Measurements from ENCODE around the gene KIF1B. TPM values are rescaled to one million over a fixed set of nuclear protein-coding genes. Genes with fewer than 3 reads are reported as not detected.

The KIF1B gene
- polyA plus RNA-seq, 1 donor, result 23.8 TPM

DNA sequence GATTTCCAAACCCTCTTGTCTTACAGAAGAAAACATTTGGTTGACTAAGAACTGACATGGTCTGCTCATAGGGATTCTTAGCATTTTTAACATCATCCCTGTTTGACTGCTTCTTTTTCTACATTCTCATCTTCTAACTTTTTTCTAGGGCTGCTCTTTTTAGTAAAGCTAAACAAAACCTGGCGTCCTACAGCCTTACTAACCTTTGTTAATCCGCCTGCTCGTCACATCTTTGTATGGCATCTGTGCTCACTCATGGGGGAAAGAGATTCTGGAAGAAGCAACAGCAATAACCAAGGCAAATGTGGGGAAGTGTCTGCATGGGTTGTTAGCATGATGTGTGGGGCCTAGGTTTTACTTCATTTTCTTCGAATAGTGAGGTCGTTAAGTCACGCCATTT, 92.0 kb downstream of the KIF1B start:
- Histone ChIP-seq H3K9me3 (ENCODE audit: control insufficient read depth, low read depth, low read length) (no peaks in the 10 kb centered on the region), H3K4me3 (ENCODE audit: low read length) (no peak overlapping the region), H3K27me3 (ENCODE audit: control insufficient read depth, insufficient read depth, low read length) (no peaks in the 10 kb centered on the region), H3K4me1 (ENCODE audit: control insufficient read depth, insufficient read depth, low read length) (no peaks in the 10 kb centered on the region), H3K27ac (ENCODE audit: low read length) (no peak overlapping the region), H3K36me3 (ENCODE audit: control insufficient read depth, insufficient read depth, low read length) (peaks cover 37% of the 10 kb centered on the region)
- 93% methylated on average over 6 of the region's 6 CpGs for WGBS (ENCODE audit: insufficient coverage, low lambda C conversion rate)
- DNase-seq, result no peak

DNA sequence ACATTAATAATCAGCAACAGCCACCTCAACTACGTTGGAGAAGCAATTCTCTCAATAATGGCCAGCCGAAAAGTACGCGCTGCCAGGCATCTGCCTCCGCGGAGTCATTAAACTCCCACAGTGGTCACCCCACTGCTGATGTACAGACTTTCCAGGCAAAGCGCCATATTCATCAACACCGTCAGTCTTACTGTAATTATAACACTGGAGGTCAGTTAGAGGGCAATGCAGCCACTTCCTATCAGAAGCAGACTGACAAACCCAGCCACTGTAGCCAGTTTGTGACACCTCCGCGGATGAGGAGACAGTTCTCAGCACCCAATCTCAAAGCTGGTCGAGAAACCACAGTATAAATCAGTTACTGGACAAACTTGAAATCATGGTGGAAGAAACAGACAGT, 93.9 kb downstream of the KIF1B start:
- peak in 1 of 2 donors; percentile 4 for DNase-seq
- H3K4me1 ChIP-seq (ENCODE audit: control insufficient read depth, insufficient read depth, low read length), result no peaks in the 10 kb centered on the region
- no peak overlapping the region for H3K4me3 ChIP-seq (ENCODE audit: low read length)
- H3K9me3 ChIP-seq (ENCODE audit: control insufficient read depth, low read depth, low read length), result no peaks in the 10 kb centered on the region
- no CpG with 5 or more reads among the region's 11 CpGs for WGBS (ENCODE audit: insufficient coverage, low lambda C conversion rate)
- no peak overlapping the region for H3K27ac ChIP-seq (ENCODE audit: low read length)
- H3K27me3 ChIP-seq (ENCODE audit: control insufficient read depth, insufficient read depth, low read length), result no peaks in the 10 kb centered on the region
- peaks cover 26% of the 10 kb centered on the region for H3K36me3 ChIP-seq (ENCODE audit: control insufficient read depth, insufficient read depth, low read length)

DNA sequence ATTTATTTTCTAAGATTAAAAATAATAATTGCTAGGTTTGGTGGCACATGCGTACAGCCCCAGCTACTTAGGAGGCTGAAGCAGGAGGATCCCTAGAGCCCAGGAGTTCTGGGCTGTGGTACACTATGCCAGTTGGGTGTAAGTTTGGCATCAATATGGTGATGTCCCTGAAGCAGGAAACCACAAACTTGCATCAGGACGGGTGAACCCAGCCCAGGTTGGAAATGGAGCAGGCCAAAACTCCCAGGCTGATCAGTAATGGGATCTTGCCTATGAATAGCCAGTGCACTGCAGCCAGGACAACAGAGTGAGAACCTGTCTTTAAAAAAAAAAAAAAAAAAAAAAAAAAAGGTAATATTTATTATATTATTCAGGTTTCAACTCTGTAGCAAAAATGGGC, 96.1 kb downstream of the KIF1B start:
- Histone ChIP-seq H3K27me3 (ENCODE audit: control insufficient read depth, insufficient read depth, low read length) (no peaks in the 10 kb centered on the region), H3K9me3 (ENCODE audit: control insufficient read depth, low read depth, low read length) (no peaks in the 10 kb centered on the region), H3K4me1 (ENCODE audit: control insufficient read depth, insufficient read depth, low read length) (no peaks in the 10 kb centered on the region), H3K36me3 (ENCODE audit: control insufficient read depth, insufficient read depth, low read length) (peaks cover 26% of the 10 kb centered on the region), H3K4me3 (ENCODE audit: low read length) (no peak overlapping the region), H3K27ac (ENCODE audit: low read length) (no peak overlapping the region)
- DNase-seq, result no peak
- WGBS (ENCODE audit: insufficient coverage, low lambda C conversion rate), result no CpG with 5 or more reads among the region's 2 CpGs

- no peak for DNase-seq
- Histone ChIP-seq H3K9me3 (ENCODE audit: control insufficient read depth, low read depth, low read length) (no peaks in the 10 kb centered on the region), H3K27me3 (ENCODE audit: control insufficient read depth, insufficient read depth, low read length) (no peaks in the 10 kb centered on the region), H3K36me3 (ENCODE audit: control insufficient read depth, insufficient read depth, low read length) (peaks cover 21% of the 10 kb centered on the region), H3K4me3 (ENCODE audit: low read length) (no peak overlapping the region), H3K27ac (ENCODE audit: low read length) (no peak overlapping the region), H3K4me1 (ENCODE audit: control insufficient read depth, insufficient read depth, low read length) (no peaks in the 10 kb centered on the region)
- WGBS (ENCODE audit: insufficient coverage, low lambda C conversion rate), result no CpG with 5 or more reads among the region's 3 CpGs
These were observed 97.6 kb downstream of the KIF1B start for GRCh38 chr1:10308001-10308400.

DNA sequence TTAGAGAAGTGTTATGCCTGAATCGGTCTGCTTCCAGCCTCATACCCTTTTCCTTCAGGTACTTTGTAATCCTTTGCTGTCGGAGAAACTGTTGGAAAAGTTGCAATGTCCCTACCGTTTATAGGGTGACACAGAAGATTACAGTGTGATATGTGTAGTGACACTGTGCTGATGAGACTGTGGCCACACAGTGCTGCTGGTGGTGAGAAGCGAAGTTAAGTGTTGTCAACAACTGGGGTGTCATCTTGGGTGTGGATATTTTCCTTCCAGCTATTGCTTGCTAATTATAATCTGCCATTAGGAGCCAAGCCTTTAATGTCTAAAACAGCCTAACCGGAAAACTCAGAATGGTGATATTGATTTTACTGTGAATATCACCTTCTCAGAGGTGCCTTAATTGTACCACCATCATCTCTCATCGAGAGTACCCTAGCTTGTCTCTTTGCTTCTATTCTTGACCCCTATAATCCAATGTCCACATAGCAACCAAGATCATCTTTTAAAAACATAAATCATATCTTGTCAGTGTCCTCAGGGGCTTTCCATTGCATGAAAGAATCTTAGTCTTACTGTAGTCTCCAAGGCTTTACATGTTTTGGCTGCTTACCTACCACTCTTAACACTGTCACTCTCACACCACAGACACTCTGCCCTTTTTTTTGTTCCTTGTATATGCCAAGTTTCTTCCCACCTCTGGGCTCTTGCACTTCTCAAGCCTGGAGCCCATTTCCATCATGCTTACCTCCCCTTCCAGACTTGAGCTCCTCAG, 99.1 kb downstream of the KIF1B start:
- no peak for DNase-seq
- WGBS (ENCODE audit: insufficient coverage, low lambda C conversion rate), result 80% methylated on average over 2 of the region's 6 CpGs
- H3K27ac ChIP-seq (ENCODE audit: low read length), result no peak overlapping the region
- H3K9me3 ChIP-seq (ENCODE audit: control insufficient read depth, low read depth, low read length), result no peaks in the 10 kb centered on the region
- H3K4me1 ChIP-seq (ENCODE audit: control insufficient read depth, insufficient read depth, low read length), result no peaks in the 10 kb centered on the region
- peaks cover 9% of the 10 kb centered on the region for H3K36me3 ChIP-seq (ENCODE audit: control insufficient read depth, insufficient read depth, low read length)
- H3K4me3 ChIP-seq (ENCODE audit: low read length), result no peak overlapping the region
- no peaks in the 10 kb centered on the region for H3K27me3 ChIP-seq (ENCODE audit: control insufficient read depth, insufficient read depth, low read length)

- no peak for DNase-seq
- no CpG with 5 or more reads among the region's 2 CpGs for WGBS (ENCODE audit: insufficient coverage, low lambda C conversion rate)
- H3K9me3 ChIP-seq (ENCODE audit: control insufficient read depth, low read depth, low read length), result no peaks in the 10 kb centered on the region
- H3K4me3 ChIP-seq (ENCODE audit: low read length), result no peak overlapping the region
- H3K27me3 ChIP-seq (ENCODE audit: control insufficient read depth, insufficient read depth, low read length), result no peaks in the 10 kb centered on the region
- H3K27ac ChIP-seq (ENCODE audit: low read length), result no peak overlapping the region
- H3K36me3 ChIP-seq (ENCODE audit: control insufficient read depth, insufficient read depth, low read length), result peaks cover 3% of the 10 kb centered on the region
- H3K4me1 ChIP-seq (ENCODE audit: control insufficient read depth, insufficient read depth, low read length), result no peaks in the 10 kb centered on the region
These were observed 106.4 kb downstream of the KIF1B start for GRCh38 chr1:10316752-10317151.

DNA sequence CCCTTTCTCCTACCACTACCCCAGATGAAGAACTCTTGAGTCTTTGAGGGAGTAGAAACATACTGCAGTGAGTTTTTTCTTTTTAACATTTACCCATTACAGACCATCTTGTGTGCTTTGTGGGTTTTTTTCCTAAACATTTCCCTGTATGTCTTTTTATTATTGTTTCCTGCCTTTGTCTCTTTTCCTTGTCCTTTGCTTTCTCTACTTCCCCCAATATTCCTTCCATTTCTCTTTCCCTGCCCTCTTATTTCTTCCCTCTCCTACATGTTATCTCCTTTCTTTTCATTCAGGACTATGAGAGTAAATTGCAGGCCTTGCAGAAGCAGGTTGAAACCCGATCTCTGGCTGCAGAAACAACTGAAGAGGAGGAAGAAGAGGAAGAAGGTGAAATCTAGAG, 109.4 kb downstream of the KIF1B start:
- WGBS (ENCODE audit: insufficient coverage, low lambda C conversion rate), result no CpG with 5 or more reads among the region's 1 CpG
- Histone ChIP-seq H3K4me1 (ENCODE audit: control insufficient read depth, insufficient read depth, low read length) (no peaks in the 10 kb centered on the region), H3K36me3 (ENCODE audit: control insufficient read depth, insufficient read depth, low read length) (peaks cover 17% of the 10 kb centered on the region), H3K9me3 (ENCODE audit: control insufficient read depth, low read depth, low read length) (no peaks in the 10 kb centered on the region), H3K27ac (ENCODE audit: low read length) (no peak overlapping the region), H3K27me3 (ENCODE audit: control insufficient read depth, insufficient read depth, low read length) (no peaks in the 10 kb centered on the region), H3K4me3 (ENCODE audit: low read length) (no peak overlapping the region)
- no peak for DNase-seq

GRCh38 chr1:10320336-10320735, 110.0 kb downstream of the KIF1B start:
- Histone ChIP-seq H3K27ac (ENCODE audit: low read length) (no peak overlapping the region), H3K4me3 (ENCODE audit: low read length) (no peak overlapping the region), H3K9me3 (ENCODE audit: control insufficient read depth, low read depth, low read length) (no peaks in the 10 kb centered on the region), H3K4me1 (ENCODE audit: control insufficient read depth, insufficient read depth, low read length) (no peaks in the 10 kb centered on the region), H3K27me3 (ENCODE audit: control insufficient read depth, insufficient read depth, low read length) (no peaks in the 10 kb centered on the region), H3K36me3 (ENCODE audit: control insufficient read depth, insufficient read depth, low read length) (peaks cover 19% of the 10 kb centered on the region)
- 100% methylated on average over 1 of the region's 4 CpGs for WGBS (ENCODE audit: insufficient coverage, low lambda C conversion rate)
- DNase-seq, result no peak

DNA sequence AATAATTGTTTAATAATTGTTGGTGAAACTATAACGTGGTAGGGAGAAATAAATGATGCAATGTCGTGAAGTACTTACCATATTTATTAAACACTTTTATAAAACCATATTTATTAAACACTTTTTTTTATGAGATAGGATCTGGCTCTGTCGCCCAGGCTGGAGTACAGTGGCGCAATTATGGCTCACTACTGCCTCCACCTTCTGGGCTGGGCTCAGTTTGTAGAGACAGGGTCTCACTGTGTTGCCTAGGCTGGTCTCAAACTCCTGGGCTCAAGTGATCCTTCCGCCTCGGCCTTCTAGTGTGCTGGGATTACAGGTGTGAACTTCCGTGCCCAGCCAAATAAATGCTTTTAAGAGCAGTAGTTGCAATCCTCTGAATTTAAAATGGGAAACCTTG, 112.5 kb downstream of the KIF1B start:
- Histone ChIP-seq H3K36me3 (ENCODE audit: control insufficient read depth, insufficient read depth, low read length) (peaks cover 33% of the 10 kb centered on the region), H3K9me3 (ENCODE audit: control insufficient read depth, low read depth, low read length) (no peaks in the 10 kb centered on the region), H3K27ac (ENCODE audit: low read length) (no peak overlapping the region), H3K4me3 (ENCODE audit: low read length) (no peak overlapping the region), H3K27me3 (ENCODE audit: control insufficient read depth, insufficient read depth, low read length) (no peaks in the 10 kb centered on the region), H3K4me1 (ENCODE audit: control insufficient read depth, insufficient read depth, low read length) (no peaks in the 10 kb centered on the region)
- WGBS (ENCODE audit: insufficient coverage, low lambda C conversion rate), result 86% methylated on average over 2 of the region's 7 CpGs
- DNase-seq, result no peak

GRCh38 chr1:10324627-10325026, 114.3 kb downstream of the KIF1B start:
- Histone ChIP-seq H3K27me3 (ENCODE audit: control insufficient read depth, insufficient read depth, low read length) (no peaks in the 10 kb centered on the region), H3K4me1 (ENCODE audit: control insufficient read depth, insufficient read depth, low read length) (no peaks in the 10 kb centered on the region), H3K27ac (ENCODE audit: low read length) (no peak overlapping the region), H3K4me3 (ENCODE audit: low read length) (no peak overlapping the region), H3K36me3 (ENCODE audit: control insufficient read depth, insufficient read depth, low read length) (peaks cover 33% of the 10 kb centered on the region), H3K9me3 (ENCODE audit: control insufficient read depth, low read depth, low read length) (no peaks in the 10 kb centered on the region)
- DNase-seq, result no peak
- no CpG with 5 or more reads among the region's 6 CpGs for WGBS (ENCODE audit: insufficient coverage, low lambda C conversion rate)

DNA sequence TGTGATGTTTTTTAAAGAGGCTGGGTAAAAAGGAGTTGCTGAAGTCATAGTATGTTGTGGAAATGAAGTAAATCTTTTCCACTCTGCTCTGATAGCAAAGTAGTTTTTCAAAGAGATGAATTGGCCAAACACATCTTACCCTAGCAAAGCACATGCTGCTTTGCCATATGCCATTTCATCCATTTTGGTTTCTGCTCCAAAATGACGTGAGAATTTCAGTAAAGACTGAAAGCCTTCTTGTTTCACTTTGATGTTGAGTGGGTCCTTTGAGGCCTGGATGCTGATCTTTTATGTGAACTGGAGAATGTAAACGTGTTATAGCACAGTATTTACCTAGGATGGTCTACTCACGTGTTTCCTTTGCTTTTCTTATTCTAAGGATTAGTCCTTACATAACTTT, 115.2 kb downstream of the KIF1B start:
- DNase-seq, result no peak
- 43% methylated on average over 2 of the region's 3 CpGs for WGBS (ENCODE audit: insufficient coverage, low lambda C conversion rate)
- peaks cover 33% of the 10 kb centered on the region for H3K36me3 ChIP-seq (ENCODE audit: control insufficient read depth, insufficient read depth, low read length)

More for the DNA sequence above, 115.2 kb downstream of the KIF1B start:
- no peak overlapping the region for H3K4me3 ChIP-seq (ENCODE audit: low read length)
- H3K27me3 ChIP-seq (ENCODE audit: control insufficient read depth, insufficient read depth, low read length), result no peaks in the 10 kb centered on the region
- no peaks in the 10 kb centered on the region for H3K4me1 ChIP-seq (ENCODE audit: control insufficient read depth, insufficient read depth, low read length)
- H3K27ac ChIP-seq (ENCODE audit: low read length), result no peak overlapping the region
- no peaks in the 10 kb centered on the region for H3K9me3 ChIP-seq (ENCODE audit: control insufficient read depth, low read depth, low read length)

Data from large intestine (tissue), 3 donors.